IPS-NIHi11 (cell line): ENCODE results near the gene STAG2.
"Not testable (repeated sequence)": the region's sequence is repeated elsewhere in the genome, so short reads cannot be mapped to it uniquely, and the experiment has no call there.

ENCODE experiments used
- DNase-seq: peaks from one replicate; pipeline ENCODE4 v3.0.0; 2012; ENCODE audit warnings: mixed read lengths, low spot score

Gene STAG2

DNA sequence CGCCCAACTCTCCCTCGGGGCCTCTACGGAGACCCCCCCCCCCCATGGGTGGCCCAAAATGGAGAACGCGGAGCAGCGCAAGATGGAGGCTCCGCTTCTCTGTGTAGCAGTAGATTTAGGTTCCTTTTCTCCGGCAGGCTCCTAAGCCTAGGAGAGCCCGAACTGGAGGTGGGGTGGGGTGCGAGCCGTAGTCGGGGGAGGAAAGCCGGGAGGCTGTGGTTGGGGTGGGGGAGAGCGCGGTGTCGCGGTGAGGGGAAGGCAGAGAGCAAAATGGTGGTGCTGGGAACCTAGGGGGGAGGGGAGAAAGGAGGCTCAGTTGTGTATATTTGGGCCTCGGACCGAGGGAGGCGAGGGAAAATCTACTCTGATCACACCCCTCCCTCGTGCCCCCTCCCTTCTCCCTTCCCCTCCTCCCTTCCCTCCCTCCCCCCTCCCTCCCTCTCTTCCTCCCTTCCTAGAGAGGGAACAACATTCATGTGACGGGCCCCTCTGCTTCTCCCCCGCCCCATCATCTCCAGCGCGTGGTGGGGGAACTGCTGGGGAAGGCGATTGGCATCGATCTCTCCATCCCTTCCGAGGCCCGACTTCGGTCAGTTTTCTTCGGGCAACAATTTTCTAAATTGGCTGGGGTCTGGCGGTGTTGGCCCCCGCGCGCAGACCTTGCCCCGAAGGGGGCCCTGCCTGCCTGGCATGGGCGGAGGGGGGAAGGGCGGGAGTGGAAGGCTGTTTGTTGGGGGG is at the start of gene STAG2:
TSS of gene STAG2 (plus strand) at position 439 of the 738 bp plus-strand sequence. CDS start 60,922 bp downstream, outside the sequence.
- DNase-seq: peak; percentile 15

DNA sequence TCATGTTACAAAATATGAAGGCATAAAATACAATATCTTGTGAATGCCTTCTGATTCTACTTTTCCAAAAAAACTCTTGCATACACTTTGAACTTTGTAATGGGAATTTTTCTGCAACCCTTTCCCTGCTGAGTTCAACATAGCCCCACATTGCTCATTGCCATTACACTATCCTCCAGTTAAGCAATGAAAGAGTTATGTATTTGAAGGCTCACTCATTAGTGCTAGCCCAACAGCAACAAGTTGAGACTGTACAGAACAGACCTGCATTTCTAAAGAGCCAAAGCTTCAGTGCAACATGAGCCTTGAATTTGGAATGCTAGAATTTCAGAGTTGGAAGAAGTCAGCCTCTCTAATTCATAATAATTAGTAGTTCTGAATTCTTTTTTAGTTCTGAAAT is 44.4 kb upstream of the STAG2 start:
- no peak for DNase-seq

DNA sequence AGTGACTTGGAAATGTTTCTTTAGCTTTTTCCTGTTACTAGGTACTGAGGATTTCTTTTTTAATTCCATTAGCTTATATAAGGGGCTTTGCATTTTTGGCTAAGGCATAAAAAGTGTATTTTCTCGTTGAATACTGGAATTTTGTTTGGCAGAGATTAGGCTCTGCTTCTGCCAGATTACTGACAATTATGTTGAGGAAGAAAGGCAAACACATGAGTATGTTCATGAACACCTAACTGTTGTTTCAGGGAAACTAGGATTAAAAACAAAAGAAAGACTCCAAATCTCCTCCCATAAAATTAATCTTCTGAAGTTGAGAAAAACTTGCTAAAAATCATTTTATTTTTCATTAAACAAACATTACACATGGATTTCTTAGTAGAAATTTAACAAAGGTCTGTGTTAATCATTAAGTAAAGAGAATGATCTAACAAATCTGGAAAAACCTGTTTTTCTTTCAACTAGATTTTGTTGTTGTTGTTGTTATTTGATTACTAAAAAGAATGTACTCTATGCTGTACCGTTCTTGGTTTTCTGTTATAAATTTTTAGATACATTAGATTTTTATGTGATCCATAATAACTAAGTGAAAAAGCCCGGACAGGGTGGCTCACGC is 43.3 kb upstream of the STAG2 start:
- no peak for DNase-seq

DNA sequence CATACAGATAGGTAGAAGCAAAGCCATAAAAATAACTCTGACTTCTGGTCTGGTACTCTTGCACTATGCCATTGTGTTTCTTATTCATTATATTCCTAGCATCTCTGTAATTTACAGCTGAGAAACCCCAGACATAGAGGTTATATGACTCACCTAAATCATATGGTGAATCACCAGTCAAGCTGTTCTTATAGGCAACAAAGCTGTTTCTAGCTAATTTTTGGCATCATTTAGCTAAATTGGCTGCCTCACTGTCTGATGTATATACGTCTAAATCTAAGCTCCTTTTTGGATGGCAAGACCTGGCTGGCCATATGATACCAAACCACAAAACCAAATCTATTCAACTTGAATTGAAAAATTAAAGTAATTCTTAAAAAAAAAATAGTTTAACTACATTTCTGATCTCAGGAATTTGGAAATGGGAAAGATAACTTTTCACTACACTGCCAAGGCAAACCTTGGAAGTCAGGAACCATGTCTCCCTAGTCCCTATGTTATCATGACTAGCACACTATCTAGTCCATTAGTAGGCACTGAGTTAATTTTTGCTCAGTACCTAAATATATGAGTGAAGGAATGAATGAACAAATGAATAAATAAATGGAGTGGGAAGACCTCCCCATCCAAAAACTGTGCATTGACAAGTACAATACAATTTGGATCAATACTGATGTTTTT is 41.3 kb upstream of the STAG2 start:
- no peak for DNase-seq

DNA sequence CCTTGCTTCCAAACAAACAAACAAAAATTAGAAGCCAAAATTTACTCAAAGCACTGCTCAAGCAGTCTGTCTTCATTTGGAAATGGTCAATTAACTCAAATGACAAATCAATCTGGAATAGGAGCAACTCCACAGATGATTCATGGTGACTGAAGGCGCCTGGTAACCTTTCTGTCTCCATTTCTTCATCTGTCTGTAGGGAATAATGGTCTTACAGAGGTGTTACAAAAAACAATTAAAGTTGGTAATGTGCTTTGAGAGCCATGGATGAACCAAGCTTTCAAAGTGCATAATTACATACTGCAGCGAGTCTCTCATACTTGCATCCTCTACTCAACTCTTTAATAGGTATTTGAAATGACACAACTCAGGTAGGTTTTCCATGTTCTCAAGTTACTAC is 38.3 kb upstream of the STAG2 start:
- DNase-seq: no peak

DNA sequence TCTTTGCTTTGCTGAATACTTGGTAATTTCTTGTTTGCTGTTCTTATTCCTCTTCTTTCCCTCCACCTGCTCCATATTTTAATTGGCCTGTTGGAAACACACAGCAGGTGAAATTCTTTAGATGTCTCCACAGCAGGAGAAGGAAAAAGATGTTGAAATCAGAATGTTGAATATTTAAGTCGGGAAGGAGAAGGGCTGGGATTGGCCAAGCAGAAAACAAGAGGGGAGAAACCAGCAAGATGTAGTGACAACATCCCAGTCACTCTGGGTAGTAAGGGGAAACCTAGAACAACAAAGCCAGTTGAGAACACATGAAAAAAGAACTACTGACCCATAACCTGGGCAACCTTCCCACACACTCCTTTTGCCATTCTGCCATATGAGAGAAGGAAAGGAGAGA is 37.3 kb upstream of the STAG2 start:
- DNase-seq: peak; percentile 40

DNA sequence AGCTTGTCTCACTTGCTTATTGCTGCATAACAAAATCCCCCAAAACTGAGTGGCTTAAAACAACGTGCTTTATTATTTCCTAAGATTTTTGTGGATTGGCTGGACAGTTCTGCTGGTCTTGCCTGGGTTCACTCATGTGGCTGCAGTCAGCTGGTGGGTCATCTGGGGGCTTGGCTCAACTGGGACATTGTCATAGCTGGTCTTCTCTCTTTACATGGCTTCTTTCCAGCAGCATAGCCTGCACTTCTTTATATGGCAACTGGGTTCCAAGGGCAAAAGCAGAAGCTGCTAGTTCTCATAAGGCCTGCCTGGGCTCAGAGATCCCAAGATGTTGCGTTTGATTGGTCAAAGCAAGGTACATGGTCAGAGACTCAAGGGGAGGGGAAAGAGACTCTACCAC is 33.7 kb upstream of the STAG2 start:
- no peak for DNase-seq

DNA sequence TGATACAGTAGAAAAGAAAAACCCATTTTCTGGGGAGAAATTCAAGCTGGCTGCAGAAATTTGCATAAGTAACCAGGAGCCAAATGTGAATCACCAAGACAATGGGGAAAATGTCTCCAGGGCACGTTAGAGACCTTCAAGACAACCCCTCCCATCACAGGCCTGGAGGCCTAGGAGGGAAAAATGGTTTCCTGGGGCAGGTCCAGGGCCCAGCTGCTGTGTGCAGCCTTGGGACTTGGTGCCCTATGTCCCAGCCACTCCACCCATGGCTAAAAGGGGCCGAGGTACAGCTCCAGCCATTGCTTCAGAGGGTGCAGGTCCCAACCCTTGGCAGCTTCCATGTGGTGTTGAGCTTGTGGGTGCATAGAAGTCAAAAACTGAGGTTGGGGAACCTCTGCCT is 29.5 kb upstream of the STAG2 start:
- not testable (repeated sequence) for DNase-seq

DNA sequence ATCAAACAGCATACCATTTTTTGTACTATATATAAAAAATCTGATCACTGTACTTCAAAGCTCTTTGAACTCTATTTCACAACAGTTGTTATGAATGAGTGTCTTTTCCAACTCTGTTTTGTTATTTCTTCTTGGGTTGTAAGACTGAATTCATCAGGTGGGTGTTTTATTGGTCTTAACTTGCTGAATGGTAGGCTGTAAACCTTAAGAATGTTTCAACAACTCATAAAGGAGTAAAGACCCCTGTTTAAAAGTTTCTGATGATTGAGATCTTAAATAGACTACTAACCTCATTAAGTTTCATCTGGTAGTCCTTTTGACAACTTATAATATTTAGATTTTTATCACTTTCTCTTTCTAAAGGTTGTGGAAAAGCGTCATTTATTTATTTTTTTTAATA is 18.4 kb upstream of the STAG2 start:
- DNase-seq: no peak

DNA sequence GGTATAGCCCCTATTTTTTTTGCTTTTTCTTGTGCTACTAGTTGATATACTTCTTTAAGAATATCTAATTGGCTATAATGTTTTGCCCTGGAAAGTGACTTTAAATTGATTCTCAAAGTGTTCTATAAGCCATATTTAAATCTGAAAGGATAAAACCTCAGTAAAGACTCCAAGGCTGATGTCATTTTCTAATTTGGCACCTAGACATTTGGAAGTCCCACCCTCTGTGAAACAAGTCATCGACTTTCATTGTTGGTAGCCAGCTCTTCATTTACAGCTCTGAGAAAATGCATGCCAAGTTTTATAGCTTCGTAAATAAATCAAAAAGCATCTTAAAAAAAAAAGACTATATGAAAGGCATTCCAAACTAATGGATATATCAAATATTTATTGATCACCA is 18.0 kb upstream of the STAG2 start:
- DNase-seq: no peak

DNA sequence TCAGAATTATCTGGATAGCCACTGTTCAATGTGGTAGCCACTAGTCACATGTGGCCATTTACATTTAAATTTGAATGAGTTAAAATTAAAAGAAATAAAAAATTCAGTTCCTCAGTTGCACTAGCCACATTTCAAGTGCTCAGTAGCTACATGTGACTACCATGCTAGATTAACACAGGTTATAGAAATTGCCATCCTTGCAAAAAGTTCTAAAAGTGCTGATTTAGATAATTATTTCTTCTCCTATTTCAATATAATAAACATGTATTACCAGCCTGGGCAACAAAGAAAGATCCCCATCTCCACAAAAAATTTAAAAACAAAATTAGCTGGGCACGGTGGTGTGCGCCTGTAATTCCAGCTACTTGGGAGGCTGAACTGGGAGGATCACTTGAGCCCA is 11.7 kb upstream of the STAG2 start:
- no peak for DNase-seq

DNA sequence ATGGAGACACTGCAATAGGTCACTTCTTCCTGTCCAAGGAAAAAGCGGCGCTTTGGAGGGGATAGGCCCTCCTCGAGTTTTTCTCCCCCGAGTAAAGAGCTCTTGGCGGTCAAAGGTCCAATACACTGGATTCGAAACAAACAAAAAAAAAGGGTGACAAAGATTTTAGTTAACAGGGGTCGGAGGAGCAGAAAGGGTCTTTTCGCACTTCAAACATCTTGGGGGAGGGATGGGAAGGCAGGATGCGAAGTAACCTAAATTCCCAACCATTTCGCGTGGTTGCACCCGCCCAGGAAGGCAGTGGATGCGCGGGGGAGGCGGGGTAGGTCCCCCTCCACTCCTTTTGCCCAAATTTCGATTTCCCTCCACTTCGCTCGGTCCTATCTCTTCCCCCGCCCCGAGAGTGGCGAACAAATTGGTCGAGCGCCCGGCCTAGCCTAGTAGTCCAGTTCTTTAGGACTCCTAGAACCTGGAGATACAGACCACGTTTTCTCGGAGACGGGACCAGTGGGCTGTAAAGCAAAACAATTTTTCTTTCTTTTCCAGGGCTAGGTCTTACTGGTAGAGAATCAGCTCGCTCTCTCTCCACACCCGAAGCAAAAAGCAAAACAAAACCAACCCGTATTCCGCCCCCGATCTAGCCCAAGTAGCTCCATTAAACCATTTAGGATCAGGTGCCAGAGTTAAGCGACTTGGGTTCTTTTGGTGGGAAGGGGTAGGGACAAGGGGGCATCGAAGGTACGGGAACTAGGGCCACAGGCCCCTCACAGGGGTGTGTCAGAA is 2.0 kb upstream of the STAG2 start:
- peak; percentile 15 for DNase-seq

DNA sequence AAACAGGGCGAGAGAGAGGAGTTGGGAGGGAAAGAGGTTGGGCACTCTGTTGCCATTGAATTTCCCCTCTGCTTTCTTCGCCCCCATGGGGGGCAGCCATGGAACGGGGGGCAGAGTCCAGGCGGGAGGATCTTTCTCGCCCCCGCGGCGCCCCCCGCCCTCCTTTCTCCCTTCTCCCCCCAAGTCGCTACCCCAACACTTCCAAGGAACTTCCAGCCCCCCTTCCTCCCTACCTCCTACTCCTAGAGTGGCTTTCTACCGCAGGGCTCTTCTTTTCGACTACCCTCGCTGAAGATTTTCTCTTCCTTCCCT is 594 bp upstream of the STAG2 start:
- DNase-seq: no peak

DNA sequence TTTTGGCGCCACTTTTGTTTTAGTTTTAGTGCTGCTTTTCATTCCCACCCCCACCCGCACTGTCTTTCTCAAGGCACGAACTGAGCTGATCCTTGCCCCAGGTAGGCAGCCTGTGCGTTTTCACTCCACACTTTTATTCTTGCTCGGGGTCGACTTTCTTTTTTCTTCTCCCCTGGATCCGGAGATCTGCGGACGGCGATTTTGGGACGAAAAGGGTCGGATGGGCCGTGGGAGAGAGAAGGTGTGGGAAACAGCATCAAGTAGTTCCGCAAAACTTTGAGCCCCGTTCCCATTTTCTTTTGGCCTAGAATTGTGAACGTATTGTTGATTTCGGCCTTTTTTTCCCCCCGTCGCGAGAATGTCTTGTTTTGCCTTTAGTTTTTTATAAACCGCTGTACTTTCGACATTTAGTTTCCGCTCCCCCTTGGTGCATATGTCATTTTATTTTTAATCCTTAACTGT is 531 bp downstream of the STAG2 start:
- DNase-seq: no peak

DNA sequence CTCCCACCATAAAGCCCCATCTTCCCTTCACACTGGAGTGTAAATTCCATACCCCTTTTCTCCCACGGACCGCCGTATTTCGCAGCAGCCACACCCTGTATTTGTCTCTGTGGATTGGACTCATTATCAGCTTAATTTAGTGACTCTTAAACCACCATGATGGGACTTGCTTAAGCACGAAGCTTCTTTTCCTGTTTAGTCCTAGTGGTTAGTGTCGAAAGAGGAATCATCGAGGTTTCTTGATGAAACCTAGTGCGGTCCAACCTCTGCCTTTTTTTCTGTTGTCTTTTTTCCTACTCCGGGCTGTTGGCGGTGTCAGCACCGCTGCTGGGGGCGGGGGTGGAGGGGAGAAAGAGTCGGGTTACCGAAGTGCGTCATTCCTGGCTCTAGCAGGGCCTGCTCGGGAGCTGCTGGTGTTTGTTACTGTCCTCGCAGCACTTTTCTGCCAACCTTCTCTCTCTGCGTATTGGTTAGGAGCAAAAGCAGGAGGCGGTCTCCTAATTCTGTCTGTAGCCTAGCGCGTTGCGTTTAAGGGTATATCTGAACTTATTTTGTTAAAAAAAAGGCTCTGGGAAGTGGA is 1.4 kb downstream of the STAG2 start:
- DNase-seq: peak; percentile 87

DNA sequence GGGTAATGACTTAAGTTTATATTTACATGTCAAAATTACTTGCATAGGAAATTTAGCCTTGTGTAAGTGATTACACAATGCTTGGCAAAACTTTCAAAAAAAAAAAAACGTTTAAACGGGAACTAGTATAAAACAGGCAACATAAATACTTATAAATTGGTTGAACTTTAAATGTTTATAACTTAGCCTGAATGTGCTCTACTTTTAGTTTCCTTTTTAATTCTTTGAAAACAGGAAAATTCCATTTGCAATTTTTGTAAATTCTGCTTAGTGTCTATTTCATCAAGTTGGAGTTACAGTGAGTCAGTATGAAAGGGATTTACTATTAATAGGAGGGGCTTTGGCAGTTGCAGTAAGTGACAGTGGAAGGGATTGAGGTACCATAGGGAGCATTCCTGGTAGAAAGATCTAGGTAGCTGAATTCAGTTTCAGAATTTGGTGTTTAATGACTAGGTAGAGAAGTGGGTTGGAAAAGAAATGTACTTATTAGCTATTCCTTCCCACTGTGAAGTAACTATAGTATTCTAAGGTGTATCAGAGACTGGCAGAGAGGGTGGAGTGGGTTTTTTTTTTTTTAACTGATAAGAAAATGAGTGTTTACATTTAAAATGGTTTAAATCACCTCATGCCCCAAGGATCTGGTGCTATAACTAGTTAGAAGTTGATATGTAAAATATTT is 2.8 kb downstream of the STAG2 start:
- no peak for DNase-seq

DNA sequence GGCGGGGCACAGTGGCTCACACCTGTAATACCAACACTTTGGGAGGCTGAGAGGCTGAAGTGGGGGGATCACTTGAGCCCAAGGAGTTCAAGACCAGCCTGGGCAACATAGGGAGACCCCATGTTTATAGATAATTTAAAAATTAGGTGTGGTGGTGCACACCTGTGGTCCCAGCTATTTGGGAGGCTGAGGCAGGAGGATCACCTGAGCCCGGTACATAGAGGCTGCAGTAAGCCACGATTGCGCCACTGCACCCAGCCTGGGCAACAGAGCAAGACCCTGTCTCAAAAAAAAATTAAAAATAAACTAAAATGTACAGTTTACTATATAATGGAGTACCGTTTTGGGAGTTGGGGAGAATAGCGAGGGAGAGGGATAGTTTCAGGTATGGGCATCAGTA is 4.2 kb downstream of the STAG2 start:
- DNase-seq: no peak

DNA sequence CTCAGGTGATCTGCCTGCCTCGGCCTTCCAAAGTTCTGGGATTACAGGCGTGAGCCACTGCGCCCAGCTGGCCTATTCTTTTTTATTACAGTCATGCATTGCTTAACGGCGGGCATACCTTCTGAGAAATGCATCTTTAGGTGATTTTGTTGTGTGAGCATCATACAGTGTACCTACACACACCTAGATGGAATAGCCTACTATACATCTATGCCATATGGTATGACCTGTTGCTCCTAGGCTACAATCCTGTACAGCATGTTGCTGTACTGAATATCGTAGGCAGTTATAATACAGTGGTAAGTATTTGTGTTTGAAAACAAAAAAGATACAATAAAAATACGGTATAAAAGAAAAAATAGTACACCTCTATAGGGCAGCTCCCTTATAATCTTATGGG is 6.0 kb downstream of the STAG2 start:
- DNase-seq: no peak

DNA sequence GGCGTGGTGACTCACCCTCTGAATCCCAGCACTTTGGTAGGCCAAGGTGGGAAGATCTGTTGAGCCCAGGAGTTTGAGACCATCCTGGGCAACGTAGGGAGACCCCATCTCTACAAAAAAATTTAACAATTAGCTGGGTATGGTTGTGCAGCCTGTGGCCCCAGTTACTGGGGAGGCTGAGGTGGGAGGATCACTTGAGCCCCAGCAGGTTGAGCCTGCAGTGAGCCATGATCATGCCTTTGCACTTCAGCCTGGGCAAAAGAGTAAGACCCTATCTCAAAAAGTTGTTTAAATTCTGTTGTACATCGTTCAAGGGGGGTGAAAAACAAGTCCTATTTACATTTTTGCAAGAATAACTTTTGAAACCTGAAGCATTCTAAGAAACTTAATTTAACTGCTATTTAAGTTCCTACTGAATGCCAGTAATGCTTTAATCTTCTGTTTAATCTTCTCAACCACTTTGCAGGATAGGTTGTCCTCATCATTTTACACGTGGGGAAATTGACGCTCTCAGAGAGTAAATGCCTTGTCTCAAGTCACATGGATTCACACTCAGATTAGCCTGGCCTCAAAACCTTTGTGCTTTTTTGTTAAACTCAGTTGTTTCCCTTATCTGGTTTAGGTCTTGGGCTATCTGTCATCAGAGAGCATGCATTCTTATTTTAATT is 7.0 kb downstream of the STAG2 start:
- no peak for DNase-seq

DNA sequence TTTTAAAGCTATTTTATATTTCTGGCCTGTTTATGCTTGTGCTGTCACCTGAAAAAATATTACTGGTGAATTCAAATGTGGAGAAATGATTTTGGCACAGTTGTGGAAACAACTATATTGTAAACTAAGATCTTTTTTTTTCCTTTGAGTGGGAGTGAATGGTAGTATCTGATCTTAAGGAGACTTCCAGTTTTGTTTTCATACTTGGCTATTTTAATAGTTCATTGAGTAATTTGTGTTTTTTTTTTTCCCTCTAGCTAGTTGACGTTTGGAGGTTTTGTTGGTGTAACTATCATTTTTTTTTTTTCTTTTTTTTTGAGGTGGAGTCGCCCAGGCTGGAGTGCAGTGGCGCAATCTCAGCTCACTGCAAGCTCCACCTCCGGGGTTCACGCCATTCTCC is 10.5 kb downstream of the STAG2 start:
- DNase-seq: no peak

DNA sequence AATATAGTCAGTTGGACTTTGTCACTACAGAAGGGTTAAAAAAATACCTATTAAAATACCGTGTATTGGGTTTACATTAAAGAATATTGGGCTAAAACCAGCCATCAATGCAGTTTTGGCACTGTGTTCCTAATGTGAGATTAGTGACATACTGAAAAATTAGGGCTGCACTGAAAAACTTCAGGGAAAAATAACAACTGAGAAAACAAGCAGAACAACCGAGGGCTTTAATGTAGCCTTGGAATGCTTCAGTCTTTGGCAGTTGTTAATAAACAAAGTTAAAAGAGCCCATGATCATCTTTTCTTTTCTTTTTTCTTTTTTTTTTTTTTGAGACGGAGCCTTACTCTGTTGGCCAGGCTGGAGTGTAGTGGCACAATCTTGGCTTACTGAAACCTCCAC is 12.4 kb downstream of the STAG2 start:
- no peak for DNase-seq
